ENCODE results near the gene ANKFY1.

Gene ANKFY1

DNA sequence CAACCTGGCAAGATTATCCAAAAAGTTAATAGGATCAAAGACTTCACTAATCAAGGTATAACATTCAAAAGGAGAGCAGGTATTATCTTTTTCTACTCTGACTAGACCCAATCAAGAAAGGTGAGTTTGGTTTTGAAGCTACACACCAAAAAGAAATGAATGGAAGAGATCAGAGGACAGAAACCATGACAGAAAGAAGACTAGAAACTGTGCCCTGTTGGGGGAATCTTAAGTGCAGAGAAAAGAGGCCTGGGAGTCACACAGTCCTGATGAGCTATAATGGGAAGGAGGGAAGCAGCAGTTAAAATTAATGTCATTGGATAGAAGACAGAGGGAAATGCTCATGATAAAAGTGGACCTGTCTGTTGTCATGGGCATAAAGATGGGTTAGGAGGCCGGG is 138.2 kb downstream of the ANKFY1 start:
- no peak for FAIRE-seq
- no peak for DNase-seq (ENCODE audit: insufficient read length, low spot score)
- TF ChIP-seq SPI1 (IDR thresholded peaks at IDR 0.05; ENCODE audit: low read depth, low read length): no peak
- TF ChIP-seq POLR2A (IDR thresholded peaks at IDR 0.05; ENCODE audit: low read depth, low read length): no peak
- no peak for TF ChIP-seq TAF1 (IDR thresholded peaks at IDR 0.05; ENCODE audit: low read depth, low read length)
- no peak for TF ChIP-seq PAX5 (IDR thresholded peaks at IDR 0.05; ENCODE audit: insufficient read depth, low read length, severe bottlenecking)
- TF ChIP-seq POLR2AphosphoS5 (IDR thresholded peaks at IDR 0.05; ENCODE audit: low read depth, low read length): no peak
- TF ChIP-seq POU2F2 (IDR thresholded peaks at IDR 0.05; ENCODE audit: low read depth, low read length): no peak

- no peak for TF ChIP-seq PAX5 (IDR thresholded peaks at IDR 0.05; ENCODE audit: insufficient read depth, low read length, severe bottlenecking)
- no peak for TF ChIP-seq TAF1 (IDR thresholded peaks at IDR 0.05; ENCODE audit: low read depth, low read length)
- no peak for TF ChIP-seq POLR2A (IDR thresholded peaks at IDR 0.05; ENCODE audit: low read depth, low read length)
- no peak for TF ChIP-seq POU2F2 (IDR thresholded peaks at IDR 0.05; ENCODE audit: low read depth, low read length)
- no peak for TF ChIP-seq POLR2AphosphoS5 (IDR thresholded peaks at IDR 0.05; ENCODE audit: low read depth, low read length)
- TF ChIP-seq SPI1 (IDR thresholded peaks at IDR 0.05; ENCODE audit: low read depth, low read length): no peak
- DNase-seq (ENCODE audit: insufficient read length, low spot score) (no peak), FAIRE-seq (no peak)
These were observed 138.8 kb downstream of the ANKFY1 start for GRCh38 chr17:4124999-4125398.

DNA sequence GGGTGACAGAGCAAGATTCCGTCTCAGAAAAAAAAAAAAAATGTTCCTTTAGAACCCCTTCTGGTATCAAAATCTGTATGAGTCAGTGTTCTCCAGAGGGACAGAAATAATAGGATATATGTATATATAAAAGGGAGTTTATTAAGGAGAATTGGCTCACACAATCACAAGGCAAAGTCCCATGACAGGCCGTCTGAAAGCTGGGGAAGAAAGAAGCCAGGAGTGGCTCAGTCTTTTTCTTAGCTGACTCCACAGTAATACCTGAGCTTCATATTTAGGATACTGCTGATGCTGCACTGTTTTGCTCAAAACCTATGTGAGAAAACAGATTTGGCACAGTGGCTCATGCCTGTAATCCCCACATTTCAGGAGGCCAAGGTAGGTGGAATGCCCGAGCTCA is 143.4 kb downstream of the ANKFY1 start:
- TF ChIP-seq SPI1 (IDR thresholded peaks at IDR 0.05; ENCODE audit: low read depth, low read length): no peak
- TF ChIP-seq POLR2AphosphoS5 (IDR thresholded peaks at IDR 0.05; ENCODE audit: low read depth, low read length): no peak
- no peak for TF ChIP-seq POU2F2 (IDR thresholded peaks at IDR 0.05; ENCODE audit: low read depth, low read length)
- no peak for TF ChIP-seq TAF1 (IDR thresholded peaks at IDR 0.05; ENCODE audit: low read depth, low read length)
- no peak for TF ChIP-seq PAX5 (IDR thresholded peaks at IDR 0.05; ENCODE audit: insufficient read depth, low read length, severe bottlenecking)
- TF ChIP-seq POLR2A (IDR thresholded peaks at IDR 0.05; ENCODE audit: low read depth, low read length): no peak
- FAIRE-seq: no peak

DNA sequence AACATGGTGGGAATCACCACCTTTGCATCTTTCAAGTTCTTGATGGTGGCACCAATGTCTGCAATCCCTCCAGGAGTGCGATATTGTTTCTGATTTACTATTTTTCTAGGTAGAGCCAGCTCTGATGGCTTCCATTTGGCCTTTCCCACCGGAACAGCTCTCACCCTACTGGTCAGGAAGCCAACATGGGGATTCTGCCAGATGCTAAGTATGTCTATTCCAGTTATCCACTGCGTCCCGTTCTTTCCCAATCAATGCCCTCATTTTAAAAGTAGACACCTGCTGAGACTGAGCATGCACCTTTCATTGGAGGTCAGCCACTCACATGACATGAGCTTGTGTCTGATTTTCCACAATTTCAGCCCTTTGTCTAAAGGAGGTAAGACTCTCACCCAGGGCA is 144.5 kb downstream of the ANKFY1 start:
- DNase-seq (ENCODE audit: insufficient read length, low spot score) (no peak), FAIRE-seq (no peak)
- TF ChIP-seq SPI1 (IDR thresholded peaks at IDR 0.05; ENCODE audit: low read depth, low read length): no peak
- TF ChIP-seq PAX5 (IDR thresholded peaks at IDR 0.05; ENCODE audit: insufficient read depth, low read length, severe bottlenecking): no peak
- no peak for TF ChIP-seq POLR2AphosphoS5 (IDR thresholded peaks at IDR 0.05; ENCODE audit: low read depth, low read length)

More for the DNA sequence above, 143.4 kb downstream of the ANKFY1 start:
- DNase-seq (ENCODE audit: insufficient read length, low spot score): no peak

- DNase-seq (ENCODE audit: insufficient read length, low spot score) (no peak), FAIRE-seq (no peak)
- TF ChIP-seq SPI1 (IDR thresholded peaks at IDR 0.05; ENCODE audit: low read depth, low read length) (no peak), POLR2AphosphoS5 (IDR thresholded peaks at IDR 0.05; ENCODE audit: low read depth, low read length) (no peak), POLR2A (IDR thresholded peaks at IDR 0.05; ENCODE audit: low read depth, low read length) (no peak), TAF1 (IDR thresholded peaks at IDR 0.05; ENCODE audit: low read depth, low read length) (no peak), PAX5 (IDR thresholded peaks at IDR 0.05; ENCODE audit: insufficient read depth, low read length, severe bottlenecking) (no peak), POU2F2 (IDR thresholded peaks at IDR 0.05; ENCODE audit: low read depth, low read length) (no peak)
These were observed 145.6 kb downstream of the ANKFY1 start for GRCh38 chr17:4118015-4118743.

- TF ChIP-seq POU2F2 (IDR thresholded peaks at IDR 0.05; ENCODE audit: low read depth, low read length) (no peak), POLR2AphosphoS5 (IDR thresholded peaks at IDR 0.05; ENCODE audit: low read depth, low read length) (no peak), TAF1 (IDR thresholded peaks at IDR 0.05; ENCODE audit: low read depth, low read length) (no peak), SPI1 (IDR thresholded peaks at IDR 0.05; ENCODE audit: low read depth, low read length) (no peak), POLR2A (IDR thresholded peaks at IDR 0.05; ENCODE audit: low read depth, low read length) (no peak), PAX5 (IDR thresholded peaks at IDR 0.05; ENCODE audit: insufficient read depth, low read length, severe bottlenecking) (no peak)
- DNase-seq (ENCODE audit: insufficient read length, low spot score): no peak
- FAIRE-seq: no peak
These were observed 147.3 kb downstream of the ANKFY1 start for GRCh38 chr17:4116516-4116915.
